ENCODE measurements around the gene IRX4.

IRX4 gene

DNA sequence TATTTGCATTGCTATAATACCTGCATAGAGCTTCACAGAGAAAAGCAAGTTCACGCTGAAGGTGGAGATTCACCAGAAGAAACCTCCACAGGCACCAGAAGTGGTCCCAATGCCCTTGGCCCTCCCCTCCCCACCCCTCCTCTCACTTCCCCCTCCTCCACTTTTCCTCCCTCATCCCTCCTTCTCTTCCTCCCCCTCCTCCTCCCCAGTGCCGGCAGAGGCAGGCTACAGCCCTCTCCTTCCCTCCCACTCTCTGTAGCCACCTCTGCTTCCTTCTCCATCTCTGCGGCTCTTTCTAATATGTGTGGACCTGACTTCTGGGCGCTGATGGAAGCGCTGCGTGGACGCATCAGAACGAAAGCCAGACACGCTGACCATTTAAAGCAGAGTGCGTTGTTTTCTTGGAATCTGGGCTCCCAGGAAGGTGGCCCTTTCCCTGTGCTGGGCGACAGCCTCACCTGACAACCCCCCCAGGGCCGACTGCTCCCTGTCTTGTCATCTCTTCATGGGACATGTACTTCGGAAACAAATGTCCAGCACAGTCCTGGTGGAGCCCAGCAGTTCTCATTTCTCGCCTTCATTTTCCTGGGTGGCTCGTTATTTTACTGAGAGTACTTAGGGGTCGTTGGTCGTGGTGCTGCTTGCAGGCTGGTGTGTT, 52.0 kb downstream of the IRX4 start:
- Histone ChIP-seq H3K27me3 (ENCODE audit: control insufficient read depth in 1 of 2, insufficient read depth in 2 of 2, low read length in 2 of 2) (no peaks in the 10 kb centered on the region), H3K36me3 (ENCODE audit: insufficient read depth, low read length) (peaks cover 6% of the 10 kb centered on the region), H3K4me1 (ENCODE audit: insufficient read depth, low read length) (no peaks in the 10 kb centered on the region), H3K4me3 (ENCODE audit: low read depth in 1 of 2, low read length in 2 of 2) (no peak overlapping the region), H3K27ac (ENCODE audit: low read depth, low read length) (no peak overlapping the region), H3K9ac (ENCODE audit: low read length) (no peak overlapping the region), H3K9me3 (ENCODE audit: low read length) (no peaks in the 10 kb centered on the region)

DNA sequence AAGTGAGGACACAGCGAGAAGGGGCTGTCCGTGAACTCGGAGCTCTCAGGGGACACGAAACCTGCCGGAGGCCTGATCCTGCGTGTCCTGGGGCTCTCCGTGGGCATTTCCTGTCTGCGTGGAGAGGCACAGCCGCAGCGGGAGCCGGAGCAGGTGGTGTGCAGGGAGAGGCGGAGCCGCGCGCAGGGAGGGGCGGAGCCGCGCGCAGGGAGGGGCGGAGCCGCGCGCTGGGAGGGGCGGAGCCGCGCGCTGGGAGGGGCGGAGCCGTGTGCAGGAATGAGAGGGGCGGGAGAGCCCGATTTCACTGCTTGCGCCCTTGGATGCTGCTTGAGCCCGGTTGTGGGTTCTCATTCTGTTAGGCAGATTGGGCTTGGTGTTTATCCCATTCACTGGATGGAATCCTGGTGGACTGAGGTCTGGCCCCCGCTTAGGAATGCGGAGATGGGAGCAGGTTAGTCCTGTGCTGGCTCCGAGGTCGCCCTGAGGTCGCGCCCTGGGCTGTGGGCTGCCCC, 54.8 kb downstream of the IRX4 start:
- no peaks in the 10 kb centered on the region for H3K27me3 ChIP-seq (ENCODE audit: control insufficient read depth in 1 of 2, insufficient read depth in 2 of 2, low read length in 2 of 2)
- H3K27ac ChIP-seq (ENCODE audit: low read depth, low read length) = no peak overlapping the region
- H3K9ac ChIP-seq (ENCODE audit: low read length) = no peak overlapping the region
- peaks cover 6% of the 10 kb centered on the region for H3K36me3 ChIP-seq (ENCODE audit: insufficient read depth, low read length)
- H3K4me1 ChIP-seq (ENCODE audit: insufficient read depth, low read length) = no peaks in the 10 kb centered on the region
- H3K4me3 ChIP-seq (ENCODE audit: low read depth in 1 of 2, low read length in 2 of 2) = no peak overlapping the region
- H3K9me3 ChIP-seq (ENCODE audit: low read length) = no peaks in the 10 kb centered on the region
